D721Med (cell line): Measurements from ENCODE around the gene PRPS1L1.

Source experiments
- DNase-seq: peaks from one replicate; pipeline ENCODE4 v3.0.0; 2011; ENCODE audit warnings: low spot score; ENCODE audit not compliant: insufficient read length
- FAIRE-seq: peaks from 2 replicates; lab custom pipeline; 2011; peaks lifted over from hg19 to GRCh38; lab: Jason Lieb, UNC
- TF ChIP-seq, protein P1 (sequence below): IDR thresholded peaks from 2 replicates; pipeline ENCODE4 v1.5.1; 2012; ENCODE audit warnings: mild to moderate bottlenecking, control low read depth; ENCODE audit not compliant: insufficient read depth; ENCODE audit errors: missing control alignments

The PRPS1L1 gene

DNA sequence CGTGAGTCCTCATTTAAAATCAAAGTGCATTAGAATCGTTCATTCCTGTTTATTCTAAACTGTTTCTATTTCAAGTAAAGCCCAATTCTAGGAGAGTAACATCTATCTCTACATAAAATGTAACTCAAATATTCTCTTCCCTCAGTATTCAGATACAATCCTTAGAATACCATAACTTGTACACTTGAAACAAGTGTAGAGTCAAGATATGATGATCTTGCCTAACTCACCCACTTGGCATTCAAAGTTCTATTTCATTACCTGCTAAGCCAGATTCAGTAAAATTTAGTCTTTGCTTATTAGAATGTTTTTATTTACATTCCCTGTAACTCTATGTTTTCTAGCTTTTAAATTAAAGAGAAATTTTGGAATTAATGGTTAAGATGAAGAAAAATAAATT, 31.6 kb downstream of the PRPS1L1 start:
- FAIRE-seq: no peak
- no peak for DNase-seq
- TF ChIP-seq, protein P1, sequence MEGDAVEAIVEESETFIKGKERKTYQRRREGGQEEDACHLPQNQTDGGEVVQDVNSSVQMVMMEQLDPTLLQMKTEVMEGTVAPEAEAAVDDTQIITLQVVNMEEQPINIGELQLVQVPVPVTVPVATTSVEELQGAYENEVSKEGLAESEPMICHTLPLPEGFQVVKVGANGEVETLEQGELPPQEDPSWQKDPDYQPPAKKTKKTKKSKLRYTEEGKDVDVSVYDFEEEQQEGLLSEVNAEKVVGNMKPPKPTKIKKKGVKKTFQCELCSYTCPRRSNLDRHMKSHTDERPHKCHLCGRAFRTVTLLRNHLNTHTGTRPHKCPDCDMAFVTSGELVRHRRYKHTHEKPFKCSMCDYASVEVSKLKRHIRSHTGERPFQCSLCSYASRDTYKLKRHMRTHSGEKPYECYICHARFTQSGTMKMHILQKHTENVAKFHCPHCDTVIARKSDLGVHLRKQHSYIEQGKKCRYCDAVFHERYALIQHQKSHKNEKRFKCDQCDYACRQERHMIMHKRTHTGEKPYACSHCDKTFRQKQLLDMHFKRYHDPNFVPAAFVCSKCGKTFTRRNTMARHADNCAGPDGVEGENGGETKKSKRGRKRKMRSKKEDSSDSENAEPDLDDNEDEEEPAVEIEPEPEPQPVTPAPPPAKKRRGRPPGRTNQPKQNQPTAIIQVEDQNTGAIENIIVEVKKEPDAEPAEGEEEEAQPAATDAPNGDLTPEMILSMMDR: no peak

DNA sequence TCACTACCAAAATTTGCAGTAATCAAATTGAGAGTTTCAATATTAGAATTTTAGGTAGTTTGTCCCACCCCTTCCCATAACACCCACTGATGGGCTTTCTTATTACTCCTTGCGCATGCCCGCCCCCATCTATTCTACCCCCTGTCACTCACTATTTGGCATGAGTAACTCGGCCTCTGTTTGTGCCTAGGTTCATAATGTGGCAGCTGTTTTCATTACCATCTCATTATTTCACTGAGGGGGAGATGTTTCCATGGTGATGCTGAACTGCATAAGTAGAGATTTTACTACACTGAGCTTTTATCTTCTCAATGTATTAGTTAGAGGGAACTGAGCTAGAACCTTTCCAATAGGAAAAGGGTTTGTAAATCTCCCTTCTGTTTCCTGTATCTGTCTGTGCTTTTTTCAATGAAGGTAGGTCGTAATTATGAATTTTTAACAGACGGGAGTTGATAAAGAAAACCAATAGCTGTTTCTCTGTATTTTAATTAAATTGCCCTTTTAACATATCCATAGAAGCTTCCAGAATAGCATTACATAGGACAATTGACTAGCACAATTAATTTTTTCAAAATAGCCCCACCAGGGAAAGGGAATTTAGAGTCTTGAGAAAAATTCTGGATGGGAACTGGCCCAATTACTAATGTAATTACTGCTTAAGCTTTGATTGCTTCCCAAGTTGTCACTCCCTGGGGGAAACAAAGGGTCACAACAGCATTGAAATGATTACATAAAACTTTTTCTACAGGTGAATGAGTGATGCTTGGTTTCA, 33.4 kb downstream of the PRPS1L1 start:
- TF ChIP-seq, protein P1: no peak
- DNase-seq: no peak
- no peak for FAIRE-seq

DNA sequence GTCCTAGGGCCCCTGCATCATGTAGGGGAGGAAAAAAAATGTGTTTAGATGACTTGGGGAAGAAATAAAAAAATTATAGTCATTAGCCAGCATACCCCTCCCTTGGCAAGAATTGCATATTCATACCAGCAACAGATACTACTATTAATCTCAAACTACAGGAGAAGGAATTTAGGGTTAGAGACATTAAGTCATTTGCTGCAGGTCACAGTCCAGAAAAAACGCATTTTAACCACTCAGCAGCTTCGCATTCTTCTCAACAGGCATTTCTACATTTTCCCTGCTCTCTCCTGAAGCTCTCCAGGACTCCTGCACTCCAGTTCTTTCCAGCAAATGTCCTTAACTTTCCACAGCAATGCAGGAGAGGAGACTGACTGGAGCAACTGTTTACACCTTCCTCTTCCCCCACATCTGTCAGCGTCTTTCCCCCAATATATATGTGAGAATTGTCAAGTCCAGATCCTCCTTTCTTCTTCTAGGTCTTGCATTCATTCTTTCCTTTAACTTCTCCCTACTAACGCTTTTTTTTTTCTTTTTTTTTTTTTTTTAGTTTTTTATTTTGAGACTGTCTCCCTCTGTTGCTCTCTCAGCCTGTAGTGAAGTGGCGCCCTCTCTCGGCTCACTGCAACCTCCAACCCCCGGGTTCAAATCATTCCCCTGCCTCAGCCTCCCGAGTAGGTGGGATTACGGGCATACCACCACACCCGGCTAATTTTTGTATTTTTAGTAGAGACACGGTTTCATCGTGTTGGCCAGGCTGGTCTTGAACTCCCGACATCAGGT, 35.6 kb downstream of the PRPS1L1 start:
- TF ChIP-seq, protein P1: no peak

DNA sequence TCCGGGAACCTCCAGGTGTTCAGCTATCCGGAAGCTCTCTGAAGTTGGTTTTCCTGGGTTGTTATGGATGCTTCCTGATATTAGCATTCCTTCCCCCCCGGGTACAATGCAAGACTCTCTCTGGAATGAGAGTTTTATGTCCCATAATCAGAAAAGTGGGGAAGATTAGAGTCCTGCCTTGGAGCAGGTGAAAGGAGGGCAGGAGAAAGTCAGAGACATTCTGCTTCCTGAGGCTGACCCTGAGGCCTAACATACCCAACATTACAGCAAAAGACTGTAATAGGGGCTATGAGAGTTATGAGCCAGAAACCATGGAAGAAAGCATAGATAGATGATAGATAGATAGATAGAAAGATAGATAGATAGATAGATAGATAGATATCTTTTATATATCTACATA, 36.9 kb downstream of the PRPS1L1 start:
- DNase-seq: no peak
- TF ChIP-seq, protein P1: no peak
- FAIRE-seq: no peak

More for the DNA sequence above, 35.6 kb downstream of the PRPS1L1 start:
- DNase-seq (no peak), FAIRE-seq (no peak)

DNA sequence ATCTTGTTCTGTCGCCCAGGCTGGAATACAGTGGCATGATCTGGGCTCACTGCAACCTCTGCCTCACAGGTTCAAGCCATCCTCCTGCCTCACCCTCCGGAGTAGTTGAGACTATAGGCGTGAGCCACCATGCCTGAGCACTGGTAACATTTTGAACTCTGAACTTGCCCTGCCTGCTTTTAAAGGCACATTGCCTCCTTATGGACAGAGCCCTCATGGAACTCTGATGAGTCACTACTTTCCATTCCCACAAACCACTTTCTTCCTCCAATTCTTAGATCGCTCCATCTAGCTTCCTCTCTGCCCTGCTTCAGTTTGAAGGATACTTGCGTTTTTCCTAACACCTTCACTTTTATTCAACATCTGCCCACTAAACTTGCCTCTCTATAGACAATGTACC, 38.1 kb downstream of the PRPS1L1 start:
- FAIRE-seq (no peak), DNase-seq (no peak)
- TF ChIP-seq, protein P1: no peak

DNA sequence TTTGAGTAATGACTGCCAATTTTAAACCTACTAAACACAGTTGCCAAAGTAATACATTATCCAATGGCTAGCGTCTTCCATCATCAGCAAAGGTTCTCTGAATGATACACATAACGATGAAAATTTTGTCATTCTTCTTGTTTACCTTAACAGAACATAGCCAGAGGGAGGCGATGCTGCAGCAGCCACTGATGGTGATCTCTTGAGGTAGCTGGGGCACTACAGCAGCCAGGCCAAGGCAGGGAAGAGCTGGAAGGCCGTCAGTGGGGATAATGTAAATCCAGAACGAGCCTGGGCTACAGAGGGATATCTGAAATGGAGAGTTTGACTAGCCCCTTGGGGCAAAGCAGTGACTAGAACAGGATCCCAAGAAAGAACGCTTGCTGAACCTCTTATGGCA, 38.8 kb downstream of the PRPS1L1 start:
- TF ChIP-seq, protein P1: no peak
- FAIRE-seq (no peak), DNase-seq (no peak)
